HepG2 (cell line): ENCODE results near the gene VWC2L. TPM values are rescaled to one million over a fixed set of nuclear protein-coding genes. Genes with fewer than 3 reads are reported as not detected.

Experiments
- ATAC-seq: fragments of 200-7000 bp; cut with Tn5 transposase; 3 replicates; pipeline ENCODE4 v1.9.1; 2020; ENCODE audit warnings: mild to moderate bottlenecking, moderate library complexity
- Bru-seq: library from RNA; stranded (reverse); fragments of 400-500 nt; gene quantifications from one replicate; lab custom pipeline; 2021; lab: Mats Ljungman, UMichigan
- BruChase-seq, 2 experiments: library from RNA; stranded (reverse); fragments of 400-500 nt; gene quantifications; one replicate each; lab custom pipeline; 2021; lab: Mats Ljungman, UMichigan
- BruUV-seq: library from RNA; stranded (reverse); fragments of 400-500 nt; replicated peaks from 2 replicates; lab custom pipeline; 2021; lab: Mats Ljungman, UMichigan
- CTCF ChIA-PET: fragments of 300-600 bp; formaldehyde crosslinking; extraction: SDS; loops from one replicate; lab custom pipeline; 2021; ENCODE audit warnings: low total read pairs, inconsistent platforms, low intra/inter-chr PET ratio; lab: Yijun Ruan, JAX
- POLR2A ChIA-PET: fragments of 350-600 bp; sonication (Branson Sonifier 250); formaldehyde crosslinking; loops from one replicate; lab custom pipeline; 2020; ENCODE audit warnings: antibody characterized with exemption, inconsistent platforms; lab: Yijun Ruan, JAX
- DNase-seq: peaks from one replicate; pipeline ENCODE4 v3.0.0-alpha.2; 2015; ENCODE audit warnings: low spot score
- FAIRE-seq: peaks from 3 replicates; lab custom pipeline; 2011; peaks lifted over from hg19 to GRCh38; lab: Jason Lieb, UNC
- H2AFZ ChIP-seq: one replicate; pipeline ENCODE4 v1.6.1; 2011; ENCODE audit warnings: low read length, inconsistent platforms
- H3K27ac ChIP-seq: fragments of 300-600 bp; 3 replicates; pipeline ENCODE4 v1.8.0; 2011; ENCODE audit warnings: mixed run types, mild to moderate bottlenecking, mixed read lengths, low read length, inconsistent platforms; ENCODE audit not compliant: insufficient read depth; ENCODE audit errors: extremely low read length
- H3K27me3 ChIP-seq, 2 experiments: fragments of 200-600 bp in 1 of 2; 2 replicates in 1 of 2; 3 replicates in 1 of 2; pipeline versions ENCODE4 v1.6.0 to v1.8.0; 2011; ENCODE audit warnings: low read length in 2 of 2, mild to moderate bottlenecking in 2 of 2, moderate library complexity in 2 of 2, inconsistent platforms in 1 of 2; ENCODE audit not compliant: insufficient read depth in 2 of 2, control insufficient read depth in 1 of 2
- H3K36me3 ChIP-seq, 2 experiments: fragments of 200-600 bp in 1 of 2; replicated peaks in 1 of 2; 2 replicates in 1 of 2; 3 replicates in 1 of 2; pipeline versions ENCODE4 v1.5.1 to v1.8.0; 2011; ENCODE audit warnings: low read length in 2 of 2, inconsistent platforms in 1 of 2; ENCODE audit not compliant: insufficient read depth in 2 of 2, control insufficient read depth in 1 of 2
- H3K4me1 ChIP-seq: 2 replicates; pipeline ENCODE4 v1.5.1; 2012; ENCODE audit warnings: low read length, inconsistent platforms; ENCODE audit not compliant: insufficient read depth
- H3K4me2 ChIP-seq: 2 replicates; pipeline ENCODE4 v1.6.0; 2011; ENCODE audit warnings: low read depth, low read length, inconsistent platforms
- H3K4me3 ChIP-seq, 3 experiments: fragments of 200-600 bp in 1 of 3; sonication (generic), shearing (Covaris generic) in 1 of 3; replicated peaks in 1 of 3; 2 replicates each; pipeline ENCODE4 v1.5.1; 2011 to 2016; ENCODE audit warnings: low read length in 3 of 3, inconsistent platforms in 2 of 3, low read depth in 2 of 3, mild to moderate bottlenecking in 2 of 3, control low read depth in 1 of 3, mixed read lengths in 1 of 3; ENCODE audit not compliant: insufficient read depth in 1 of 3
- H3K79me2 ChIP-seq: one replicate; pipeline ENCODE4 v1.6.1; 2011; ENCODE audit warnings: low read length, inconsistent platforms; ENCODE audit not compliant: insufficient read depth
- H3K9ac ChIP-seq: 2 replicates; pipeline ENCODE4 v1.6.0; 2011; ENCODE audit warnings: mild to moderate bottlenecking, low read depth, low read length, inconsistent platforms; ENCODE audit not compliant: insufficient read depth
- H3K9me3 ChIP-seq: 2 replicates; pipeline ENCODE4 v1.5.1; 2012; ENCODE audit warnings: mild to moderate bottlenecking, low read length
- H4K20me1 ChIP-seq: 2 replicates; pipeline ENCODE4 v1.6.0; 2011; ENCODE audit warnings: inconsistent platforms, mild to moderate bottlenecking, low read length, moderate library complexity; ENCODE audit not compliant: insufficient read depth
- ATF7 ChIP-seq, 2 experiments: fragments of 450-650 bp in 1 of 2; sonication (generic) in 1 of 2; formaldehyde crosslinking in 1 of 2; IDR thresholded peaks; 2 replicates each; pipeline versions ENCODE4 v1.4.0 to v1.6.1; 2016 to 2020; ENCODE audit warnings: antibody characterized with exemption in 1 of 2, mild to moderate bottlenecking in 1 of 2, missing genetic modification reagents in 1 of 2
- ATM ChIP-seq: fragments of 450-650 bp; IDR thresholded peaks from 2 replicates; pipeline ENCODE4 v1.7.1; 2017; ENCODE audit warnings: mild to moderate bottlenecking, borderline replicate concordance
- BRCA1 ChIP-seq: sonication (generic); formaldehyde crosslinking; IDR thresholded peaks from 2 replicates; pipeline ENCODE4 v1.4.0; 2020; ENCODE audit warnings: missing genetic modification reagents
- CBX1 ChIP-seq: IDR thresholded peaks from one replicate; pipeline ENCODE4 v1.6.1; 2016; ENCODE audit warnings: antibody characterized with exemption, low read depth
- IRF9 ChIP-seq: sonication (generic); formaldehyde crosslinking; IDR thresholded peaks from 2 replicates; pipeline ENCODE4 v1.8.0; 2022; ENCODE audit warnings: missing genetic modification reagents, mild to moderate bottlenecking, borderline replicate concordance
- JUN ChIP-seq: sonication (generic); formaldehyde crosslinking; IDR thresholded peaks from 2 replicates; pipeline ENCODE4 v1.4.0; 2020; ENCODE audit warnings: mild to moderate bottlenecking, missing genetic modification reagents
- JUND ChIP-seq: sonication (generic); formaldehyde crosslinking; IDR thresholded peaks from 2 replicates; pipeline ENCODE4 v1.8.0; 2022; ENCODE audit warnings: mild to moderate bottlenecking, missing genetic modification reagents
- KLF6 ChIP-seq: IDR thresholded peaks from 2 replicates; pipeline ENCODE4 v1.8.0; 2016; ENCODE audit warnings: missing biosample characterization, missing genetic modification reagents
- PBX3 ChIP-seq: sonication (generic); formaldehyde crosslinking; IDR thresholded peaks from 2 replicates; pipeline ENCODE4 v1.8.1; 2023; ENCODE audit warnings: missing genetic modification reagents, inconsistent platforms, borderline replicate concordance
- PHF21A ChIP-seq: sonication (generic); formaldehyde crosslinking; IDR thresholded peaks from 2 replicates; pipeline ENCODE4 v1.5.0; 2020; ENCODE audit warnings: mild to moderate bottlenecking, missing genetic modification reagents
- SMYD3 ChIP-seq: sonication (generic); formaldehyde crosslinking; IDR thresholded peaks from 2 replicates; pipeline ENCODE4 v1.8.1; 2023; ENCODE audit warnings: mild to moderate bottlenecking, missing genetic modification reagents
- ZBTB21 ChIP-seq: sonication (generic); formaldehyde crosslinking; IDR thresholded peaks from 2 replicates; pipeline ENCODE4 v1.4.0; 2020; ENCODE audit warnings: missing genetic modification reagents
- ZHX1 ChIP-seq: sonication (generic); formaldehyde crosslinking; IDR thresholded peaks from 2 replicates; pipeline ENCODE4 v1.8.1; 2022; ENCODE audit warnings: low read depth, mild to moderate bottlenecking, missing genetic modification reagents
- ZNF337 ChIP-seq: sonication (generic); formaldehyde crosslinking; IDR thresholded peaks from 2 replicates; pipeline ENCODE4 v1.5.1; 2020; ENCODE audit warnings: missing genetic modification reagents, low read depth, mild to moderate bottlenecking, borderline replicate concordance
- ZNF598 ChIP-seq: sonication (generic); formaldehyde crosslinking; IDR thresholded peaks from 2 replicates; pipeline ENCODE4 v1.5.1; 2020; ENCODE audit warnings: mild to moderate bottlenecking, missing genetic modification reagents, borderline replicate concordance
- WGBS: methylation state at CpG from one replicate; pipeline ENCODE4 v1.1.6; 2017; ENCODE audit warnings: low lambda C conversion rate; 5-methylcytosine and 5-hydroxymethylcytosine counted together
- in situ Hi-C: cut with HindIII; loops from 2 replicates; pipeline ENCODE4 v1.10.0; 2017; ENCODE audit warnings: low pct_unique_long_range_greater_than_20kb; ENCODE audit not compliant: extremely low pct_ligation_motif_present
- intact Hi-C: fragments of 100-400 bp; cut with micrococcal nuclease; formaldehyde crosslinking; loops from one replicate; pipeline ENCODE4 v1.10.0; 2022; ENCODE audit not compliant: unreplicated experiment
- long read RNA-seq, 2 experiments: library from RNA in 1 of 2; library from polyadenylated mRNA in 1 of 2; stranded (forward) in 1 of 2; unstranded in 1 of 2; transcript quantifications; one replicate each; pipeline ENCODE4 v2.0.0, GENCODE V29; 2019 to 2022
- polyA minus RNA-seq, 3 experiments: library from RNA; depleted of rRNA, polyadenylated mRNA; stranded (reverse); fragments of >200 nt; gene quantifications; 2 replicates each; pipeline ENCODE4 v1.2.3, GENCODE V29; 2011; ENCODE audit warnings: low replicate concordance in 1 of 3
- polyA plus RNA-seq, 8 experiments: library from polyadenylated mRNA; depleted of rRNA in 3 of 8; stranded (reverse) in 7 of 8; unstranded in 1 of 8; fragments of >200 nt; fragmentation: Illumina TruSeq in 4 of 8; extraction: Trizol in 4 of 8; gene quantifications; 2 replicates each; pipeline versions ENCODE4 v1.2.1 to v1.2.3, GENCODE V29; 2011 to 2016; ENCODE audit warnings: low read depth in 4 of 8, missing spikeins in 1 of 8, mixed read lengths in 1 of 8; ENCODE audit not compliant: insufficient read depth in 1 of 8
- total RNA-seq, 5 experiments: library from RNA; depleted of rRNA; stranded (reverse); fragments of >200 nt; fragmentation: Illumina TruSeq; extraction: Trizol; gene quantifications; 2 replicates each; pipeline ENCODE4 v1.2.3, GENCODE V29; 2016; ENCODE audit warnings: low read depth in 1 of 5

The VWC2L gene
- total RNA-seq (2016; rRNA removed; fragmentation: Illumina TruSeq; extraction: Trizol), result not detected in 2 replicates
- total RNA-seq (2016; cell fraction: cytosol; rRNA removed; fragmentation: Illumina TruSeq; extraction: Trizol; ENCODE audit: low read depth), result not detected in 2 replicates
- not detected in 2 replicates for total RNA-seq (2016; cell fraction: insoluble cytoplasmic fraction; rRNA removed; fragmentation: Illumina TruSeq; extraction: Trizol)
- total RNA-seq (2016; cell fraction: membrane; rRNA removed; fragmentation: Illumina TruSeq; extraction: Trizol), result not detected in 2 replicates
- total RNA-seq (2016; cell fraction: nucleus; rRNA removed; fragmentation: Illumina TruSeq; extraction: Trizol), result not detected in 2 replicates
- polyA plus RNA-seq (2011; rRNA removed), result not detected in 2 replicates
- not detected in 2 replicates for polyA plus RNA-seq (2011; cell fraction: cytosol; rRNA removed)
- not detected in 2 replicates for polyA plus RNA-seq (2011; cell fraction: nucleus; rRNA removed)
- polyA plus RNA-seq (2012), result not detected in 2 replicates
- polyA plus RNA-seq (2016; cell fraction: cytosol; fragmentation: Illumina TruSeq; extraction: Trizol; ENCODE audit: low read depth), result not detected in 2 replicates
- not detected in 2 replicates for polyA plus RNA-seq (2016; cell fraction: insoluble cytoplasmic fraction; fragmentation: Illumina TruSeq; extraction: Trizol; ENCODE audit: low read depth)
- not detected in 2 replicates for polyA plus RNA-seq (2016; cell fraction: membrane; fragmentation: Illumina TruSeq; extraction: Trizol; ENCODE audit: low read depth)
- polyA plus RNA-seq (2016; cell fraction: nucleus; fragmentation: Illumina TruSeq; extraction: Trizol; ENCODE audit: insufficient read depth, low read depth), result not detected in 2 replicates
- polyA minus RNA-seq (2011; rRNA and poly(A)+ RNA removed; ENCODE audit: low replicate concordance), result not detected in 2 replicates
- not detected in 2 replicates for polyA minus RNA-seq (2011; cell fraction: cytosol; rRNA and poly(A)+ RNA removed)
- polyA minus RNA-seq (2011; cell fraction: nucleus; rRNA and poly(A)+ RNA removed), result 0.25 TPM in 1 of 2 replicates, not detected in the other
- Bru-seq, nascent RNA, result percentile 6 among the genes with signal in this experiment
- BruChase-seq, experiment 1, labeled RNA remaining after a 6-hour chase, result percentile 1 among the genes with signal in this experiment
- percentile 7 among the genes with signal in this experiment for BruChase-seq, experiment 2, labeled RNA remaining after a 2-hour chase
- long read RNA-seq, experiment 1, result 0 reads
- long read RNA-seq, experiment 2, result 0 reads

GRCh38 chr2:214410918-214411554 lies at the start of gene VWC2L:
TSS of gene VWC2L (plus strand) at chr2:214411054. CDS start at chr2:214414194, 3,140 bp downstream.
- H3K27me3 ChIP-seq, result no peaks in the 10 kb centered on the region
- FAIRE-seq, result peak; percentile 70
- WGBS, result under 1% methylated on average over 19 of the region's 19 CpGs
- no peak within 1 kb of the TSS for H3K9ac ChIP-seq
- no peaks in the 10 kb centered on the region for H4K20me1 ChIP-seq
- BruUV-seq, result no TSS peak
- peak; percentile 98 for ATAC-seq
- in situ Hi-C loops, result no loop called here
- intact Hi-C loops, result no loop called here
- H3K36me3 ChIP-seq, result no peaks in the 10 kb centered on the region
- POLR2A ChIA-PET, result no interaction called here
- H3K9me3 ChIP-seq, result no peaks in the 10 kb centered on the region
- peak; percentile 58 for DNase-seq
- H3K4me2 ChIP-seq, result no peak within 1 kb of the TSS
- H3K27ac ChIP-seq, result no peak within 1 kb of the TSS
- H3K79me2 ChIP-seq, result no peaks in the 10 kb centered on the region
- H3K4me3 ChIP-seq, result no peak within 1 kb of the TSS
- H2AFZ ChIP-seq, result no peak within 1 kb of the TSS
- H3K4me1 ChIP-seq, result no peaks in the 10 kb centered on the region
- CTCF ChIA-PET, result no interaction called here
- TF ChIP-seq ZBTB21 (CRISPR knock-in tag) (peak; percentile 62; the same call in 1 of the 2 replicates), ATM (no peak), PBX3 (CRISPR knock-in tag) (peak; percentile 92), SMYD3 (CRISPR knock-in tag) (peak; percentile 90), ZNF337 (CRISPR knock-in tag) (peak; percentile 68; the same call in 1 of the 2 replicates), ZNF598 (CRISPR knock-in tag) (no peak), KLF6 (CRISPR knock-in tag) (peak; percentile 99), ATF7 (IDR thresholded peaks at IDR 0.05) (no peak), ATF7 (CRISPR knock-in tag; IDR thresholded peaks at IDR 0.05) (no peak), JUND (no peak), CBX1 (no peak), PHF21A (no peak), JUN (CRISPR knock-in tag) (no peak), IRF9 (CRISPR knock-in tag) (0 out of 2 replicates have a peak, but pooled peaks have one; percentile 47), BRCA1 (CRISPR knock-in tag) (peak; percentile 97), ZHX1 (CRISPR knock-in tag) (no peak)
